H9 (cell line): ENCODE data around the gene CDK11A. TPM values are rescaled to one million over a fixed set of nuclear protein-coding genes. Genes with fewer than 3 reads are reported as not detected.

Source experiments
- DNase-seq: peaks from one replicate; pipeline ENCODE4 v3.0.0-alpha.2; 2017
- H2AFZ ChIP-seq: one replicate; pipeline ENCODE4 v1.6.1; 2013; ENCODE audit warnings: mild to moderate bottlenecking, low read length, control low read depth, moderate library complexity
- H2AK5ac ChIP-seq: 2 replicates; pipeline ENCODE4 v1.6.1; 2013; ENCODE audit warnings: low read length, control low read depth, mixed read lengths; ENCODE audit not compliant: insufficient read length
- H2BK120ac ChIP-seq: one replicate; pipeline ENCODE4 v1.6.1; 2013; ENCODE audit warnings: low read depth, mild to moderate bottlenecking, low read length, control low read depth, inconsistent platforms; ENCODE audit not compliant: poor library complexity, severe bottlenecking
- H2BK12ac ChIP-seq: 2 replicates; pipeline ENCODE4 v1.6.1; 2013; ENCODE audit warnings: low read length, control low read depth, mixed read lengths, low read depth; ENCODE audit not compliant: insufficient read length
- H2BK15ac ChIP-seq: 2 replicates; pipeline ENCODE4 v1.6.1; 2013; ENCODE audit warnings: low read depth, low read length, control low read depth
- H2BK20ac ChIP-seq: one replicate; pipeline ENCODE4 v1.6.1; 2013; ENCODE audit warnings: low read depth, mild to moderate bottlenecking, low read length, control low read depth, inconsistent platforms; ENCODE audit not compliant: poor library complexity, severe bottlenecking
- H2BK5ac ChIP-seq: 2 replicates; pipeline ENCODE4 v1.6.1; 2013; ENCODE audit warnings: low read length, control low read depth, mixed read lengths; ENCODE audit not compliant: insufficient read length
- H3K14ac ChIP-seq: 2 replicates; pipeline ENCODE4 v1.6.1; 2013; ENCODE audit warnings: low read length, control low read depth; ENCODE audit not compliant: insufficient read depth
- H3K18ac ChIP-seq: 2 replicates; pipeline ENCODE4 v1.6.1; 2013; ENCODE audit warnings: low read depth, mild to moderate bottlenecking, mixed read lengths, low read length, control low read depth; ENCODE audit not compliant: insufficient read length
- H3K23ac ChIP-seq: 2 replicates; pipeline ENCODE4 v1.6.1; 2013; ENCODE audit warnings: low read length, control low read depth, mixed read lengths, low read depth; ENCODE audit not compliant: insufficient read length
- H3K23me2 ChIP-seq: 2 replicates; pipeline ENCODE4 v1.6.1; 2013; ENCODE audit warnings: low read depth, mild to moderate bottlenecking, mixed read lengths, low read length, control low read depth; ENCODE audit not compliant: insufficient read length, poor library complexity, severe bottlenecking
- H3K27ac ChIP-seq: 2 replicates; pipeline ENCODE4 v1.5.1; 2013; ENCODE audit warnings: low read length, control low read depth, mixed read lengths, low read depth; ENCODE audit not compliant: insufficient read length
- H3K27me3 ChIP-seq: 2 replicates; pipeline ENCODE4 v1.6.1; 2013; ENCODE audit warnings: low read length, control low read depth, inconsistent platforms; ENCODE audit not compliant: insufficient read depth
- H3K4ac ChIP-seq: 2 replicates; pipeline ENCODE4 v1.6.1; 2013; ENCODE audit warnings: low read depth, mild to moderate bottlenecking, control low read depth, inconsistent platforms, low read length, moderate library complexity
- H3K4me1 ChIP-seq: 2 replicates; pipeline ENCODE4 v1.6.1; 2013; ENCODE audit warnings: low read length, control low read depth, inconsistent platforms; ENCODE audit not compliant: insufficient read depth
- H3K4me2 ChIP-seq: 2 replicates; pipeline ENCODE4 v1.6.1; 2013; ENCODE audit warnings: low read length, control low read depth, mixed read lengths; ENCODE audit not compliant: insufficient read length, insufficient read depth
- H3K56ac ChIP-seq: 2 replicates; pipeline ENCODE4 v1.6.1; 2013; ENCODE audit warnings: low read depth, mild to moderate bottlenecking, mixed read lengths, low read length, control low read depth; ENCODE audit not compliant: insufficient read length
- H3K79me1 ChIP-seq: 2 replicates; pipeline ENCODE4 v1.6.1; 2013; ENCODE audit warnings: low read depth, mild to moderate bottlenecking, moderate library complexity, low read length, control low read depth, inconsistent platforms; ENCODE audit not compliant: insufficient read depth, poor library complexity, severe bottlenecking
- H3K79me2 ChIP-seq: 2 replicates; pipeline ENCODE4 v1.6.1; 2013; ENCODE audit warnings: low read length, control low read depth, inconsistent platforms; ENCODE audit not compliant: insufficient read depth
- H3K9ac ChIP-seq: 2 replicates; pipeline ENCODE4 v1.6.1; 2013; ENCODE audit warnings: low read length, control low read depth, mixed read lengths; ENCODE audit not compliant: insufficient read length; ENCODE audit errors: extremely low read depth
- H3K9me3 ChIP-seq: one replicate; pipeline ENCODE4 v1.6.1; 2013; ENCODE audit warnings: low read depth, low read length, inconsistent platforms; ENCODE audit not compliant: control insufficient read depth
- H3T11ph ChIP-seq: one replicate; pipeline ENCODE4 v1.6.1; 2013; ENCODE audit warnings: mild to moderate bottlenecking, low read length, control low read depth, inconsistent platforms
- H4K20me1 ChIP-seq: one replicate; pipeline ENCODE4 v1.6.1; 2013; ENCODE audit not compliant: control insufficient read depth, insufficient read length, insufficient read depth
- H4K5ac ChIP-seq: 2 replicates; pipeline ENCODE4 v1.6.1; 2013; ENCODE audit warnings: low read depth, mild to moderate bottlenecking, mixed read lengths, low read length, control low read depth; ENCODE audit not compliant: insufficient read length
- H4K8ac ChIP-seq: replicated peaks from 2 replicates; pipeline ENCODE4 v1.6.1; 2013; ENCODE audit warnings: low read length, control low read depth, mixed read lengths, low read depth; ENCODE audit not compliant: insufficient read length
- H4K91ac ChIP-seq: 2 replicates; pipeline ENCODE4 v1.6.1; 2013; ENCODE audit warnings: low read depth, mild to moderate bottlenecking, moderate library complexity, mixed read lengths, low read length, control low read depth; ENCODE audit not compliant: insufficient read length
- H3K27ac Mint-ChIP-seq, 3 experiments: 2 replicates in 2 of 3; 3 replicates in 1 of 3; pipeline ENCODE4 v1.8.0; 2020 to 2021; ENCODE audit warnings: mixed read lengths in 3 of 3, mild to moderate bottlenecking in 1 of 3, moderate library complexity in 1 of 3
- H3K27me3 Mint-ChIP-seq: 2 replicates; pipeline ENCODE4 v1.8.0; 2021; ENCODE audit warnings: low read depth, mild to moderate bottlenecking, moderate library complexity, mixed read lengths
- H3K36me3 Mint-ChIP-seq, 3 experiments: 2 replicates in 2 of 3; 3 replicates in 1 of 3; pipeline ENCODE4 v1.8.0; 2020 to 2021; ENCODE audit warnings: low read depth in 3 of 3, mixed read lengths in 3 of 3; ENCODE audit not compliant: insufficient read depth in 1 of 3
- H3K4me1 Mint-ChIP-seq, 2 experiments: 2 replicates each; pipeline ENCODE4 v1.8.0; 2020; ENCODE audit warnings: mixed read lengths in 2 of 2
- H3K4me3 Mint-ChIP-seq, 2 experiments: 2 replicates in 1 of 2; 3 replicates in 1 of 2; pipeline ENCODE4 v1.8.0; 2020 to 2021; ENCODE audit warnings: mild to moderate bottlenecking in 2 of 2, mixed read lengths in 2 of 2, moderate library complexity in 1 of 2
- H3K9me3 Mint-ChIP-seq, 2 experiments: 2 replicates in 1 of 2; 3 replicates in 1 of 2; pipeline ENCODE4 v1.8.0; 2020; ENCODE audit warnings: mild to moderate bottlenecking in 2 of 2, mixed read lengths in 2 of 2, moderate library complexity in 1 of 2
- WGBS: extraction: QIAGEN DNeasy Blood & Tissue Kit; methylation state at CpG from one replicate; pipeline ENCODE4 v1.1.7; 2013; ENCODE audit warnings: missing lambda C conversion rate, low lambda C conversion rate, mixed read lengths; ENCODE audit not compliant: insufficient read length; ENCODE audit errors: extremely low coverage; 5-methylcytosine and 5-hydroxymethylcytosine counted together
- total RNA-seq: library from RNA; stranded (reverse); gene quantifications from 2 replicates; pipeline ENCODE4 v1.2.1, GENCODE V29; 2021
- TF ChIP-seq, protein P1 (sequence below): fragments of 200-600 bp; sonication (generic); conservative IDR thresholded peaks from 3 replicates; pipeline ENCODE4 v1.8.0; 2021; ENCODE audit warnings: antibody characterized with exemption, mild to moderate bottlenecking

CDK11A gene
- total RNA-seq, 1 experiment from 2014 or later: 49.5 TPM

GRCh38 chr1:1754051-1754815, 30.1 kb upstream of the CDK11A start:
- TF ChIP-seq, protein P1, sequence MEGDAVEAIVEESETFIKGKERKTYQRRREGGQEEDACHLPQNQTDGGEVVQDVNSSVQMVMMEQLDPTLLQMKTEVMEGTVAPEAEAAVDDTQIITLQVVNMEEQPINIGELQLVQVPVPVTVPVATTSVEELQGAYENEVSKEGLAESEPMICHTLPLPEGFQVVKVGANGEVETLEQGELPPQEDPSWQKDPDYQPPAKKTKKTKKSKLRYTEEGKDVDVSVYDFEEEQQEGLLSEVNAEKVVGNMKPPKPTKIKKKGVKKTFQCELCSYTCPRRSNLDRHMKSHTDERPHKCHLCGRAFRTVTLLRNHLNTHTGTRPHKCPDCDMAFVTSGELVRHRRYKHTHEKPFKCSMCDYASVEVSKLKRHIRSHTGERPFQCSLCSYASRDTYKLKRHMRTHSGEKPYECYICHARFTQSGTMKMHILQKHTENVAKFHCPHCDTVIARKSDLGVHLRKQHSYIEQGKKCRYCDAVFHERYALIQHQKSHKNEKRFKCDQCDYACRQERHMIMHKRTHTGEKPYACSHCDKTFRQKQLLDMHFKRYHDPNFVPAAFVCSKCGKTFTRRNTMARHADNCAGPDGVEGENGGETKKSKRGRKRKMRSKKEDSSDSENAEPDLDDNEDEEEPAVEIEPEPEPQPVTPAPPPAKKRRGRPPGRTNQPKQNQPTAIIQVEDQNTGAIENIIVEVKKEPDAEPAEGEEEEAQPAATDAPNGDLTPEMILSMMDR: no peak
- Histone ChIP-seq H3K4ac (no peak overlapping the region), H3K9me3 (no peaks in the 10 kb centered on the region), H2BK15ac (no peak overlapping the region), H4K91ac (no peak overlapping the region), H3K79me2 (no peaks in the 10 kb centered on the region; the same call in 1 of the 2 replicates), H3K27me3 (no peaks in the 10 kb centered on the region), H4K5ac (no peak overlapping the region), H4K8ac (no peak overlapping the region), H3K23me2 (no peaks in the 10 kb centered on the region), H3T11ph (no peak overlapping the region), H3K18ac (no peak overlapping the region), H3K14ac (no peak overlapping the region), H2BK20ac (no peak overlapping the region), H3K4me1 (no peaks in the 10 kb centered on the region), H3K27ac (no peak overlapping the region), H2AK5ac (no peak overlapping the region), H2BK12ac (no peak overlapping the region), H3K4me2 (no peak overlapping the region), H2BK5ac (no peak overlapping the region), H2AFZ (no peak overlapping the region), H3K79me1 (peaks cover 3% of the 10 kb centered on the region), H4K20me1 (no peaks in the 10 kb centered on the region), H3K23ac (no peak overlapping the region), H3K56ac (no peak overlapping the region), H2BK120ac (no peak overlapping the region), H3K9ac (no peak overlapping the region)
- H3K4me1 Mint-ChIP-seq: no peaks in the 10 kb centered on the region; a peak in 2 of 4 replicates
- H3K27ac Mint-ChIP-seq: peak overlapping the region in 1 of 3 experiments; percentile 79; a peak in 1 of 7 replicates
- DNase-seq: no peak
- H3K4me3 Mint-ChIP-seq: no peak overlapping the region
- H3K9me3 Mint-ChIP-seq: no peaks in the 10 kb centered on the region; a peak in 1 of 5 replicates
- H3K27me3 Mint-ChIP-seq: no peaks in the 10 kb centered on the region; the same call in 1 of the 2 replicates
- H3K36me3 Mint-ChIP-seq: peaks cover 28 to 54% (median 53%) of the 10 kb centered on the region in 3 experiments; a peak in 6 of 7 replicates
- WGBS: no CpG with 5 or more reads among the region's 49 CpGs
